ENCODE measurements around the gene XNDC1N.

Gene XNDC1N, protein sequence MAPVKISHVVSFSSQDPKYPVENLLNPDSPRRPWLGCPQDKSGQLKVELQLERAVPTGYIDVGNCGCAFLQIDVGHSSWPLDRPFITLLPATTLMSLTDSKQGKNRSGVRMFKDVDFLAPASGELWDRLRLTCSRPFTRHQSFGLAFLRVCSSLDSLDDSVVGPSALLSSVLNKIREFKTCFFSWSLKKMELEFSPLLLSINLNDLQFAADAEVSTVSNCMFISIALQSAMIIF

DNA sequence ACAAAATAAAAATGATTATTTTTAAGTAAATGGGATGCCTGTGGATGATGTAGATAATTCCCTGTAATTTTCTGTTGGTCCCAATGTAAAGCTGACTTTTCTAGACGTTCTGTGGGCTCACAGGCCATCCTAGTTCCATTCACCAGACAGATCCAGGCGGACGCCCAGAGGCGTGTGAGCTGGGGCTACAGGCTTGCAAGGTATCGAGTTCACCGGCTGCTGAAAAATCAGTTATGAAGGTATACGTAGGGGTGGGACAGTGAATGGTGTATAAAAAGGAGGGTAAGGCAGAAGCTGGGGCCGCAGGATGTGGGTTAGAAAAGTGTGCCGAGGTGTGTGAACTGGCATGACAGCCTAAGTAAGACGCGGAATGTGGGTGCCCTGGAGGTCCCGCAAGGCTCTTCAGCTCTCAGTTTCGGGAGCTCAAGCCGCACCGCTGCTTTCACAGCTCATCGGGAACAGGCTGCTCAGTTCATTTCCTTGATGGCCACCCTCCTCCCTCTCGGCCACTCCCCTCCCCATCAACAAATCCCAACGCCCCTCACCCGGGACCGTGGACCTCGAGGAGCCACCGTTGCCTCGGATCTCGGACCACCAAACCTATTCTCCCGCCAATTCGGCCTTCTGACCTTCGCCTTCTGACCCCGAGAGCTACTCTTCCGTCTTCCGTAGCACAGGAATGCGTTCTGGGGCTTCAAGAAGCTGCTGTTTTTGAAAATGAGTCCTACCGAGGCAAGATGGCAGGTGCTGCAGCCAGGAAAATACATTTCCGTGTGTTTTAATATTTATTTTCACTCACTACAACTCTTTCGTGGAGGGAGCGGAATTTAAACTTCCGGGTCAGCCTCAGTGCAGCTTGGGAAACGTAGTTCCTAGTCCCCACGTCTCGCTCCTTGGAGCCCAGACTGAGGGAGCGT lies at the start of gene XNDC1N:
TSS of gene XNDC1N (minus strand) at position 775 of the 917 bp plus-strand sequence. CDS start 5,241 bp downstream, outside the sequence.
- DNase-seq = peak; percentile 79

DNA sequence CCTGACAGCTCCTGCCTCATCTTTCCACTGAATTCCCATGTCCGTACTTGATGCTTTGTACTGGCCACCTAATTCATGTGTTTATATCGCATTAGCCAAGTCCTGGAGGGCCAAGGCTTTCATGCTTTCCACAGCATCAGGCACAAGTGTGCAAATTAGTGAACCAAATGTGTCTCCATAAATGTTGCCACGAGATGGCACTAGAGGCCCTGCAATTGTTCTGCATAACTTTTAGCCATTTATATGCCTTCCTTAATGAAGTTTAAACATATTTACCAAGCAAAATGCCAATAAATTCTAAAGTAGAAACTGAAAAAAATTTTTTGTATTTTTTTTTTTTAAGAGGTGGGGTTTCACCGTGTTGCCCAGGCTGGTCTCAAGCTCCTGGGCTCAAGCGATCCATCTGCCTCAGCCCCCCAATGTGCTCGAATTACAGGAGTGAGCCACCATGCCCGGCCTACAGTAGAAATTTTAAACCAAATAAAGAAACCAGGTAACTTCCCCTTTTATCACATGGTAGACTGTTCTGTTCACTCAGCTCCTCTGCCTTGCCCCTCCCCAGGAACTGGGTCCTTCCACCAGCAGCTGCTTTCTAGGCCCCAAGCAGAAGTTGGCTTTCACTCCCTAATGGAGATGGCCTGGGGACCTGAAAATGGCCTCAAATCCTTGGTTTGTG lies 49.5 kb upstream of the XNDC1N start:
- DNase-seq = no peak

DNA sequence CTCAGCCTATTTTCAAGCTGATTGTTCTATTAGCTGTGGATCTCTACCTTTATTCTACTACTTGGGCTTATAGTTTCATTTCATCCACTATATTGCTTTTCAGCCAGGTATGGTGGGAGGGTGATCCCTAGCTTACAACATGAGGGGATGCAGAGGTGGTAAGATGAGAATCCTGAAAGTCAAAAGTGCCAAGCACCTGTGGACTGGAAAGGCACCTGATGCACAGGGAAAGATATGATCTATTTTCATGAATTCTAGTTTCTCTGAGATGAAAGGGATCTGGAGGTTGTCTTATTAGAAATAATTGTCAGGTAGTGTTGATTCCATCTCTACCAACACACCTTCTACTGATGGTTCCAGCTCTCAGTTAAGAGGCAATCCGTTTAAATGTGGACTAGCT lies 48.7 kb upstream of the XNDC1N start:
- DNase-seq = no peak

DNA sequence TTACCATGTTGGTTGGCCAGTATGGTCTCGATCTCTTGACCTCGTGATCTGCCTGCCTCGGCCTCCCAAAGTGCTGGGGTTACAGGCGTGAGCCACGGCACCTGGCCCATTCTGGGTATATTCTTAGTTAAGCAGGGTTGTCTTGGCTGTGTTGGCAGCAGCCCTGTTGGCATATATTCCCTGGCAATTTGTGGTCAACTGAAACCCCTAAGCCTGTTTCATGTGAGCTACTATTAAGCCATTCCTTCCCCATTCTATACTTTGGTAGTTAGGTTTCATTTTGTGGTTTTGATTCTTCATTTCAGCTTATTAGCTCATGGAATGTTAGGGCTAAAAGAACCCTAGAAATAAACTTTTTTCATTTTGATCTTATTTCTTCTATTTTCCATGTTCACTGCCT lies 48.2 kb upstream of the XNDC1N start:
- DNase-seq = no peak

DNA sequence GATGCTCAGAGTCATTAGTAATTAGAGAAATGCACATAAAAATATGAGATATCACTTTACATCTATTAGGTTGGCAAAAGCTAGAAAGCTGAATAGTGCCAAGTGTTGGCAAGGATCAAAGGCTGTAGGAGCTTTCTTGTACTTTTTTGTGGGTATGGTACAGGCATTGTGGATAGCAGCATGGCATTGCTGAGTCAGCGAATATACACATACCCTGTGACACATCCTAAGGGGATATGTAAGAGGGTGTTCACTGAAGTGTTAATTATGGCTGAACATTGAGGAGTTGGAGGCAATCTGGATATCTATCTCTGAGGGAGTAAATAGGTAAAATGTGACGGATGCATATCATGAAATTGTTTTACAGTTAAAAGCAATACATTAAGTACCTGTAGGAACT lies 43.3 kb upstream of the XNDC1N start:
- DNase-seq = no peak

GRCh38 chr11:71964641-71965040 lies 36.2 kb upstream of the XNDC1N start:
- no peak for DNase-seq

DNA sequence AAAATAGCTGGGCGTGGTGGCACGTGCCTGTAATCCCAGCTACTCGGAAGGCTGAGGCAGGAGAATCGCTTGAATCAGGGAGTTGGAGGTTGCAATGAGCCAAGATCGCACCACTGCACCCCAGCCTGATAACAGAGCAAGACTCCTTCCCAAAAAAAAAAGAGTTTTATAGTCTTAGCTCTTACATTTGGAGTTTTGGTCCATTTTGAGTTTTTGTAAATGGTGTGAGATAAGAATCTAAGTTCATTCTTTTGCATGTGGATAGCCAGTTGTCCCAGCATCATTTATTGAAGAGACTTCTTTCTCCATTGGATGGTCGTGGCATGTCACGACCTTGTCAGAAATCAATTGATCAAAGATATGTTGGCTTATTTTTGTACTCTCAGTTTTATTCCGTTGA lies 35.1 kb upstream of the XNDC1N start:
- no peak for DNase-seq

GRCh38 chr11:71962428-71963038 lies 34.1 kb upstream of the XNDC1N start:
- no peak for DNase-seq

DNA sequence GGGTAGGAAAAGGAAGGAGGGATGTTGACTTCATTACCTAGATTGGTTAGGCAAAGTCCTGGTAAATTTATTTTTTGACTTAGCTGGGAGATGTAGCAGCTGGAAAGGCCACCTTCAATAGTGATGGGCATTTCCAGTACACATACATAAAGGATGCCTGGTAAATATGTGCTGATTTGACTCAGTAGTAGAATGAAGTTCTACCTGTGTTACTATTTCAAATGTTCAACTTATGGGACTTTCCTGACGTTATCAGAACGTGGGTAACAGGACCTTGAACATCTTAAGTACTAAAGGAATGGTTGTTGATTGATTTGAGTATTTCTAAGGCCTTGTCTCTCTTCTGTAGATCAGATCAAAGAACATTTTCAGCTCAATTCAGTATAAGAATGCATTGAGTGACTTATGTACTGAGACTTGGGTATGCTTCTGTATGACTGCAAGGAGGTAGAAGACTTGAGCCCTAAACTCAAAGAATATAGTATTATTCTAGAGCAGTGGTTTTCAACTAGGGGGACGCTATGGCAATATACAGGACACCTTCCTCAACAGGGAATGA lies 27.6 kb upstream of the XNDC1N start:
- no peak for DNase-seq

GRCh38 chr11:71951741-71952310 lies 23.4 kb upstream of the XNDC1N start:
- no peak for DNase-seq

DNA sequence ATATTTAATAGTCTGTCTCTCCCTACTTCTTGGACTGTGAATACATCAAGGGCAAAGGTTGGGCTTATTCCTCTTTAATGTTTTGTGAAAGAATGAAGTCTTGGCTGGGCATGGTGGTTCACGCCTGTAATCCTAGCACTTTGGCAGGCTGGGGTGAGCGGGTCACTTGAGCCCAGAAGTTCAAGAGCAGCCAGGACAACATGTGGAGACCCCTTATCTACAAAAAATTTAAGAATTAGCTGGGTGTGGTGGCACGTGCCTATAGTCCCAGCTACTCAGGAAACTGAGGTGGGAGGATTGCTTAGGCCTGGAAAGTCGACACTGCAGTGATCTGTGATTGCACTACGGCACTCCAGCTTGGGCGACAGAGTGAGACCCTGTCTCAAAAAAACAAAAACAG lies 20.6 kb upstream of the XNDC1N start:
- DNase-seq = no peak

GRCh38 chr11:71948314-71949027 lies 20.1 kb upstream of the XNDC1N start:
- no peak for DNase-seq

GRCh38 chr11:71947498-71947897 lies 19.1 kb upstream of the XNDC1N start:
- no peak for DNase-seq

GRCh38 chr11:71946144-71946571 lies 17.8 kb upstream of the XNDC1N start:
- DNase-seq = no peak

DNA sequence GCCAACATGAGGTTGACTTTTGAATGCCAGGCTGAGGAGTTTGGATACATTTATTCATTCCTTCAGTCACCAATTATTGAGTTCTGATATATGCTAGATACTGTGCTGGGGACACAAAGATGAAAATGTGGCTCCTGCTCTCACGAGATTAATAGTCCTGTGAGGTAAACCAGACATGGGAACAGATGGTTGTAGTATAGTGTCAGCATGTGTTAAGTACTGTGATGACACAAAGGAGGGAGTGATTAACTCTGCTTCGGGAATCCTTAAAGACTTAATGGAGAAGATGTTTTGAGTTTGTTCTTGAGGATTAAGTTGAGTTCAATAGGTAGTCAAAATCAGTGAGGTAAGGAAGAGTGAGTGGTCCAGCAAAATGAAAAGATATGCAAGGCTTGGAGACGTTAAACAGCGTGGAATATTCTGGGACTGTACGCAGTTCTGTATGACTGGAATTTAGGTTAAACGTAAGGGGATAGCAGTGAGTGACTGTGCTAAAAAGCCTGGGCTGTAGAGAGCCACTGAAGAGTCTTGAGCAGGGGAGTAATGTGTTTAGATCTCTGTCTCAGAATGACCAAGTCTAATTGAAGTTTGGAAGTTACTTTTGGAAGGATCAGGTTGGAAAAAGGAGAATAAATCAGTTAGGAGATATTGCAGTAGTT lies 12.3 kb upstream of the XNDC1N start:
- no peak for DNase-seq

DNA sequence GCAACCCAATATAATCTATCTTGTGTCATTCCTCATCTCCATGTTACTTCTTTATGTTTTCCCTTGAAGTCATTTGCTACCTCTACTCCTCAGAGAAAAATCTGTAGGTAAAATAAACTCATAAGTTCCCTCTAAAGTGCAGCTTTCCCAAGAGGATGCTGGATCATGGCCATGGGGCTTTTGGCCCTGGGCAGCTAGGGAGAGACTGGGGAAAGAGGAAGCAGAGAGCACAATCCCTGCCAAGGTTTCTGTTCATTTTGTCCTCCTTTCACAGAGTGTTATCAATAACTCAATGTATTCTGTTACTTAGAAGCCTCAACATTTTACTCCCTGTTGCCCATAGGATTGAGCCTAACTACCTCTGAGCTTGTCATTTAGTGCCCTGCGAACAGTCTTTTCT lies 9.4 kb upstream of the XNDC1N start:
- DNase-seq = no peak

DNA sequence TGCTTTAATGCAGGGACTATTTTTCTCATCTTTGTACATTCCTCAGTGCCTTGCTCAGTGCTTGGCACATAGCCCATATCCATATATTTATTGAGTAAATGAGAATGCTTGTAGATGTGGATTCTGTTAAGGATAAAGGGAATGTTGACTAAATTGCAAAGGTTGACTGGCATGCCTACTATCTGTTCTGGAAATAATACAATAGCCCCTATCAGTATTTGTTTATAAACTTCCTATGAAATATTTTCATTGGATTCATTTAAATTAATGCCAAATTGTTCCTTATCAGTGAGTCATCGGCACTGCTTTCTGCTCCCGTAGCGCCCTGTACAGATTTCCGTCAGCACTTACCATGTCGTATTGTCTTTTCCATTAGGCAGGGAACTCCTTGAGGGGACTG lies 8.4 kb upstream of the XNDC1N start:
- DNase-seq = no peak

DNA sequence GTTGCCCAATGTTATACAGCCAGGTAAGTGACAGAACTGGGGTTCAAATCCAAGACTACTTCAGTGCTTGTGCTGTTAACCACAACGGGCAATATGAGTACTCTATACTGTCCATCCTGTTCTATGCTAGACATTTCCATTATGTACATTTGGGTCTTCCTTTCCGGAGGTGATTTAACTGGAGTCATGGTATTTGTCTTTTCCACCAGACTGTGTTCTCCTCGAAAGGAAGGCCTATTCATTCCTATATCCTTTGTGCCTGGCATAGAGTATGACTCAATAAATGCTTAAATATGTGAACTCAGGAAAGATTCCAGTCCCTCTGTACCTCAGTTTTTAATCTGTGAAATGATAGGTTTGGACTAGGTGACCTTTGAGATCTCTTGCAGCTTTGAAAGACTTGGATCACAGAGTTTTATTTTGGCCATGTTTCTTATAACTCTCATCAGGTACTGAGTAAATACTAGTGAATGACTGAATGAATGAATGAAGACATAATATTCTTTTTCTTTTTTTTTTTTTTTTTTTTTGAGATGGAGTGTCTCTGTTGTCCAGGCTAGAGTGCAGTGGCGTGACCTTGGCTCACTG lies 7.0 kb upstream of the XNDC1N start:
- DNase-seq = no peak

DNA sequence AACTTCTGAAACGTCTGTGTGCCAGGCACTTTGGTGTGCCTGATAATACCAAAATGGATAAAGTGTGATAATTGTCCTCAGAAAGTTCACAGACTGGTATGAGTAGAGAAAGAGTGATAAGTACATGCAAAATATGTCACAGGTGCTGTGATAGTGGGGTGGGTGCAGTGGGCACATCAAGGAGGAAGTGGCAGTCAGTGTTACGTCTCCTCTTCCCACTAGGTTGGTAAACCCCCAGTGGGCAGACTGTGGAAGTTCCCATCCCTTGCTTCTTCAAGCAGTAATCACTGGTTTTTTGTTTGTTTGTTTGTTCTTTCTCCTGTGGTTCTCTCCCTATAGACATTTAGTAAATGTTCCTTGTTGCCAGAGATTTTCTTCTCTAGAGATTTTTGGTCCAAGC lies 5.8 kb upstream of the XNDC1N start:
- no peak for DNase-seq

- DNase-seq = no peak
These were observed 4.9 kb upstream of the XNDC1N start for GRCh38 chr11:71933141-71933933.
